Left ventricle myocardium inferior (tissue), 1 donor: Measurements from ENCODE around the gene DYNC1LI1. TPM values are rescaled to one million over a fixed set of nuclear protein-coding genes. Genes with fewer than 3 reads are reported as not detected.

Experiments
- DNase-seq: peaks from one replicate; pipeline ENCODE4 v3.0.0-alpha.2; 2020
- H3K27ac ChIP-seq: fragments of 200-600 bp; replicated peaks from 2 replicates; pipeline ENCODE4 v1.8.0; 2021
- H3K27me3 ChIP-seq: fragments of 200-600 bp; 2 replicates; pipeline ENCODE4 v1.8.0; 2021; ENCODE audit warnings: low read depth
- H3K36me3 ChIP-seq: fragments of 200-600 bp; 2 replicates; pipeline ENCODE4 v1.8.0; 2021
- H3K4me1 ChIP-seq: fragments of 200-600 bp; 2 replicates; pipeline ENCODE4 v1.8.0; 2021
- H3K4me3 ChIP-seq: fragments of 200-600 bp; 2 replicates; pipeline ENCODE4 v1.8.0; 2021; ENCODE audit warnings: mild to moderate bottlenecking, moderate library complexity
- H3K9me3 ChIP-seq: fragments of 200-600 bp; replicated peaks from 2 replicates; pipeline ENCODE4 v1.8.0; 2021
- intact Hi-C: fragments of 100-400 bp; cut with micrococcal nuclease; formaldehyde crosslinking; loops from one replicate; pipeline ENCODE4 v1.11.0; 2022
- total RNA-seq: library from RNA; stranded (reverse); fragmentation: NEBNext Ultra II Directional; extraction: Animal tissue kit (Norgen Biotek cat#: 25700); gene quantifications from one replicate; pipeline ENCODE4 v1.2.1, GENCODE V29; 2021
- TF ChIP-seq, protein P1 (sequence below): fragments of 200-600 bp; IDR thresholded peaks from 2 replicates; pipeline ENCODE4 v1.8.0; 2021; ENCODE audit warnings: antibody characterized with exemption, mild to moderate bottlenecking, borderline replicate concordance
- donor health status: DM: no; HTN: yes; CAD: no; lungs with severe emphysema.

Gene DYNC1LI1
- total RNA-seq, 1 donor from 2014 or later, result 53.8 TPM

DNA sequence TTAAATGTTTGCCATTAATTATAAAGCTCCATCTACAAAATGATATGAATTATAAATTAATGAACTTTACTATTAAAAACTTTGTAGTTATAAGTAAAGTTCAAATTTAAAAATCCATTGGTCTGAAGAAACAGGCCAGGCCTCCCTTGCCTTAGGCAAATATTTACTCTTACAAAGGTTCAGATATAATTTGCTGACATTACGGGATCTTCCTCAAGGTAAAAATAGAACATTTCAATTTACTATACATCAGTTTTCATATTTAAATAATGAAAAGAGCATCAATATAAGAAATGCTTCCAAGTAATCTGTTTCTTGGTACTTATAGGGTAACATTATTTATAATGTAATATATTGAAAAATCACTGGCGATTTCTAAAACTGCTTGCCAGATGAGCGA lies 71.7 kb downstream of the DYNC1LI1 start:
- Histone ChIP-seq H3K9me3 (no peaks in the 10 kb centered on the region), H3K4me3 (no peak overlapping the region), H3K27ac (no peak overlapping the region), H3K4me1 (peaks cover 54% of the 10 kb centered on the region), H3K36me3 (no peaks in the 10 kb centered on the region), H3K27me3 (no peaks in the 10 kb centered on the region)
- intact Hi-C loops, result no loop called here
- TF ChIP-seq, protein P1, sequence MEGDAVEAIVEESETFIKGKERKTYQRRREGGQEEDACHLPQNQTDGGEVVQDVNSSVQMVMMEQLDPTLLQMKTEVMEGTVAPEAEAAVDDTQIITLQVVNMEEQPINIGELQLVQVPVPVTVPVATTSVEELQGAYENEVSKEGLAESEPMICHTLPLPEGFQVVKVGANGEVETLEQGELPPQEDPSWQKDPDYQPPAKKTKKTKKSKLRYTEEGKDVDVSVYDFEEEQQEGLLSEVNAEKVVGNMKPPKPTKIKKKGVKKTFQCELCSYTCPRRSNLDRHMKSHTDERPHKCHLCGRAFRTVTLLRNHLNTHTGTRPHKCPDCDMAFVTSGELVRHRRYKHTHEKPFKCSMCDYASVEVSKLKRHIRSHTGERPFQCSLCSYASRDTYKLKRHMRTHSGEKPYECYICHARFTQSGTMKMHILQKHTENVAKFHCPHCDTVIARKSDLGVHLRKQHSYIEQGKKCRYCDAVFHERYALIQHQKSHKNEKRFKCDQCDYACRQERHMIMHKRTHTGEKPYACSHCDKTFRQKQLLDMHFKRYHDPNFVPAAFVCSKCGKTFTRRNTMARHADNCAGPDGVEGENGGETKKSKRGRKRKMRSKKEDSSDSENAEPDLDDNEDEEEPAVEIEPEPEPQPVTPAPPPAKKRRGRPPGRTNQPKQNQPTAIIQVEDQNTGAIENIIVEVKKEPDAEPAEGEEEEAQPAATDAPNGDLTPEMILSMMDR, result no peak
- no peak for DNase-seq

- TF ChIP-seq, protein P1, result no peak
- intact Hi-C loops, result no loop called here
- Histone ChIP-seq H3K27ac (no peak overlapping the region), H3K4me1 (peaks cover 60% of the 10 kb centered on the region), H3K9me3 (no peaks in the 10 kb centered on the region), H3K4me3 (no peak overlapping the region), H3K36me3 (no peaks in the 10 kb centered on the region), H3K27me3 (no peaks in the 10 kb centered on the region)
- no peak for DNase-seq
These were observed 72.4 kb downstream of the DYNC1LI1 start for GRCh38 chr3:32498252-32498651.

GRCh38 chr3:32495609-32496008 lies 75.0 kb downstream of the DYNC1LI1 start:
- intact Hi-C loops, result no loop called here
- DNase-seq, result no peak
- Histone ChIP-seq H3K9me3 (no peaks in the 10 kb centered on the region), H3K4me1 (peaks cover 41% of the 10 kb centered on the region), H3K27ac (no peak overlapping the region), H3K4me3 (no peak overlapping the region), H3K36me3 (peaks cover 7% of the 10 kb centered on the region), H3K27me3 (no peaks in the 10 kb centered on the region)
- TF ChIP-seq, protein P1, result no peak

DNA sequence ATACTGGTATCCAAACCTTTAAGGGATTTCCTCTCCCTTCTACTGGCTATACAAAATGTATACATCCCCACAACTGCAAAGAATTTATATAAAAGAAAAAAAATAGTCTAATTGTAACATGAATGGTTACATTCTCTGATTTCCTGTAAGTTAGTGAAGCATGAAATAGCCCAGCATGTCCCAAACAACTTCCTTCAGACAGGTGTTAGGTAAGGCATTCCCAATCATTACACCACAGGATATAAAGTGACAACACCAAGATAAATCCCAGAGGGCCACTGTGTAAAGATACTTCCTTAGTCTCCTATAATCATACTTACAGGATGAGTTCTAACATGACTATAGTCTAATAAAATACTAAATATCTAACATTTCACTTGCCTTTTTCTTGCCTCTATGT lies 75.6 kb downstream of the DYNC1LI1 start:
- Histone ChIP-seq H3K27me3 (no peaks in the 10 kb centered on the region), H3K27ac (no peak overlapping the region), H3K36me3 (peaks cover 7% of the 10 kb centered on the region), H3K4me3 (no peak overlapping the region), H3K4me1 (peaks cover 36% of the 10 kb centered on the region), H3K9me3 (no peaks in the 10 kb centered on the region)
- TF ChIP-seq, protein P1, result no peak
- intact Hi-C loops, result no loop called here
- no peak for DNase-seq

GRCh38 chr3:32493437-32494414 lies 76.9 kb downstream of the DYNC1LI1 start:
- TF ChIP-seq, protein P1, result no peak
- DNase-seq, result no peak
- intact Hi-C loops, result no loop called here

More at GRCh38 chr3:32493437-32494414, 76.9 kb downstream of the DYNC1LI1 start:
- Histone ChIP-seq H3K9me3 (no peaks in the 10 kb centered on the region), H3K4me3 (no peak overlapping the region), H3K36me3 (peaks cover 7% of the 10 kb centered on the region), H3K27ac (no peak overlapping the region), H3K4me1 (peaks cover 35% of the 10 kb centered on the region), H3K27me3 (no peaks in the 10 kb centered on the region)
